ENCODE measurements around the gene OBP2B. TPM values are rescaled to one million over a fixed set of nuclear protein-coding genes. Genes with fewer than 3 reads are reported as not detected.
A peak's percentile ranks its signal among the peaks of the same experiment; 100 is the strongest.
"Not testable (repeated sequence)": the region's sequence is repeated elsewhere in the genome, so short reads cannot be mapped to it uniquely, and the experiment has no call there.

OBP2B gene
- polyA plus RNA-seq, 3 donors: 0.34 TPM; not detected in 2

GRCh38 chr9:133242241-133242640 lies 33.2 kb upstream of the OBP2B start:
- DNase-seq (ENCODE audit: extremely low read depth in 1 of 11, low read depth in 9 of 11, low spot score in 4 of 11): no peak

GRCh38 chr9:133239533-133240090 lies 30.6 kb upstream of the OBP2B start:
- no peak for DNase-seq (ENCODE audit: extremely low read depth in 1 of 11, low read depth in 9 of 11, low spot score in 4 of 11)

DNA sequence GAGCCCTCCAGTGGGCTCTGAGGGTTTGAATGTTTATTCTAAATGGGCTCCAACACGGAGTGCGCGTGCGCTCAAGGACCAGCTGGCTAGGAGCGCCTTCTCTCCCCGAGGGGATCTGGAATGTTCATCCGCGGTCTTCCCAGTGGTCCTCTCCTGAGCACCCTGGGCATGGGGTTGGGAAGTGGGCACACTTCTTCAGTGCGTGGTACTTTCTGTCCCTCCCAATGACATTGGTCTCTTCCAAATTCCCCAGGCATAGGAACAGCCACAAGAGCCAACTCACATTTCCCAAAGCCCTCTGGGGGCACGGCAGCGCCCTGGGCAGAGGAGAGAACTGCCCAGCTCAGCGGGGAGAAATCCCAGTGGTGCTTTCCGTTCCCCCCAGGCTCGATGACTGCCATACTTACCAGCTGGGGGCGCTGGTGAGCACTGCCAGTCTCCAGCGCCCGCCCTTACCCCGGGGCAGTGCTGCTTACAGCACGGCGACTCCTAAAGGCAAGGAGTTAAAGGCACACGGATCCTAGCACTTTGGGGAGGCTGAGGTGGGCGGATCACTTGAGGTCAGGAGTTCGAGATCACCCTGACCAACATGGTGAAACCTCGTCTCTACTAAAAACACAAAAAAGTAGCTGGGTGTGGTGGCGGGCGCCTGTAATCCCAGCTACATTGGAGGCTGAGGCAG lies 29.9 kb upstream of the OBP2B start:
- DNase-seq (ENCODE audit: extremely low read depth in 1 of 11, low read depth in 9 of 11, low spot score in 4 of 11): peak in 3 of 11 donors; percentile 43 to 61 (median 55)

- peak in 5 of 11 donors; percentile 44 to 55 (median 48) for DNase-seq (ENCODE audit: extremely low read depth in 1 of 11, low read depth in 9 of 11, low spot score in 4 of 11)
These were observed 29.3 kb upstream of the OBP2B start for GRCh38 chr9:133238272-133238850.

- peak in 4 of 11 donors; percentile 51 to 61 (median 57) for DNase-seq (ENCODE audit: extremely low read depth in 1 of 11, low read depth in 9 of 11, low spot score in 4 of 11)
These were observed 28.1 kb upstream of the OBP2B start for GRCh38 chr9:133237035-133237731.

DNA sequence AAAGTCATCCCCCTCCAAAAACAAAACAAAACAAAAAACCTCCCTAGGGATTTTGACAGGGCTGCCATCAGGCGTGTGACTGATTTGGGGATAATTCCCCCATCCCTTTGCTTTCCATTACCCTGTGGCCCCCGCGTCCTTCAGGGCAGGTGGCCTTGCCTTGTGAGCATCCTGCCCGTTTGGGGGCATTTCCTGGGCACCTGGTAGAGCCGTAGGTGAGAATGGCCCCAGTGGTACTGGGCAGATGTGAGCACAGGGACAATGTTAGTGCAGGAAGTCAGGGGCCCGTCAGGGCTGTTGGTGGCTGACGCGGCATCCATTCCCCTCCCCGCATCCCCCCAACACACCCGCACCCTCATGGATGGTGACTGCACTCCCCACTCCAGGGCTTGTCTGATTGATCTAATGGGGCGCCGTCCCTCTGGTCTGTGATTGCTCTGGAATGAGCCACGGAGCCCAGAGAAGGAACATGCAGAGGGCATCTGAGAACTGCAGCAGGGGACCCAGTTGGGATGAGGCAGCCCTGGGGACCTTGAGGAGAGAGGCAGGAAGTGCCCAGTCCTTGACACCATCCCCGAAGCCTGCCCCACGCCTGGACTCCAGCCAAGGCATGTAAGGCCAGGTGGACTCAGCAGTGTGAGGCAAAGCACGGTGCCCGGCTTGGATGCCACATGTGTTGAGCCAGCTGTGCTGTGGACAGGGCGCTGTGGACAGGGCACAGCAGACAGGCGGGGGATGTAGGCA lies 27.4 kb upstream of the OBP2B start:
- DNase-seq (ENCODE audit: extremely low read depth in 1 of 11, low read depth in 9 of 11, low spot score in 4 of 11): not testable (repeated sequence)

DNA sequence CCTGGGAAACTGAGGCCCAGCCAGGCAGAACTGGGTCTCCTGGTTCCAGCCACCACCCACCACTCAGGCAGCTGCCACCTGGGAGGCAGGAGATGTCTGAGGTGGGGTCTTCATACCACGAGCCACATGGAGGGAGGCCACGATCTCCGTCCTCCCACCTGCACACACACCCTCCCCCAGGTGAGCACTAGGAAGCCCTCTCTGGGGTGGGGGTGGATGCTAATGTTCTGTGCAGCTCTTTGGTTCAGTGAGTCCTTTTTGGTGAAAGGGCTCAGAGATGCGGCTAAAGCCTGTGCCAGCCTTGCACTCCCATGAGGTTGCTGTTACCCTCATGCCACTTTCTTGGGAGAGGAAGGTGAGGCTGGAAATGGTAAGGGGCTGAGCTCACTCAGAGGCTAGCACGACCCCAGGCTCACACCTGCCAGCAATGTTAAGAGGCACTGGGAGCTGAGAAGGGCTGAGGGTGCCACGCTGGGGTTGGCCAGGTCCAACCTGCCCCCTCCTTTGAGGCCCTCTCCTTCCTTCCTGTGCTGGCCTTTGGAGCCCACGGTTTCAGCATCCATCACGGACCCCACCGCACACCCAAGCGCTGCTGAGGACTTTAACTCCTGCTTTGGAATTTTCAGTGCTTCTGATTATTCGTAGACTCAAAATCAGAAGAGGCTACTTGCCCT lies 26.6 kb upstream of the OBP2B start:
- no peak for DNase-seq (ENCODE audit: extremely low read depth in 1 of 11, low read depth in 9 of 11, low spot score in 4 of 11)

DNA sequence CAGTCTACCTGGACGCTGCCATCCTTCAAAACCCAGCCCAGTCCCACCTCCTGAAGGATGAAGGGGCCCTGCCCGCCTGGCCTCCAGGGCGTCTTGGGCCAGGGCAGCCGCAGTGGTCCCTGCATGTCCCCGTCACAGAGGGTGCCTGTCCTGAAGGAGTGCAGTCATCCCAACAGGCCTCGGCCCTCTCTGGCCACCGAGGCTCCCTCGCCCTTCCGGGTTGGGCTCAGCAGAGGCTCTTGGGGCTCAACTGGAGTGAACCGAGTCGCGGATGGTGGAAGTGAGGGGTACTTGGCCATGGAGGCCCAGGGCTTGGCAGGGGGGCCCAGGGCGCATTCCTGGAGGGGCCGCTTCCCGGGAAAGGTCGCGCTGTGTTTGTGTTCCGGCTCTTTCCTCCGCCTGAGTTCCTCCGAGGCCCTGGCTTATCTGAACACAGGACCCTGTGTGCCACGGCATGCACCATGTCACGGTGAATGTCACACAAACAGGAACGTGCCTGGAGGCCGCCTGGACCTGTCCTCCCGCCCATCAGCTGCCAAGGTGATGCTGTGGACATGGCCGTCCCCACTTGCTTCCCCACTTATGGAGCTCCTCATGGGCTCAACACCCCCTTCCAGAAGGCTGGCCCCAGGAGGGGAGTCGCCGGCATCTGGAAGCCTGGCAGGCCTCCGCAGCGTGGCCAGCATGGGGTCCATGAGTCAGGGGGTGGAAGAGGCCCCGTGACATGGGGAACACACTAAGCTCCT lies 25.7 kb upstream of the OBP2B start:
- no peak for DNase-seq (ENCODE audit: extremely low read depth in 1 of 11, low read depth in 9 of 11, low spot score in 4 of 11)

- DNase-seq (ENCODE audit: extremely low read depth in 1 of 11, low read depth in 9 of 11, low spot score in 4 of 11): no peak
These were observed 24.8 kb upstream of the OBP2B start for GRCh38 chr9:133233681-133234432.

DNA sequence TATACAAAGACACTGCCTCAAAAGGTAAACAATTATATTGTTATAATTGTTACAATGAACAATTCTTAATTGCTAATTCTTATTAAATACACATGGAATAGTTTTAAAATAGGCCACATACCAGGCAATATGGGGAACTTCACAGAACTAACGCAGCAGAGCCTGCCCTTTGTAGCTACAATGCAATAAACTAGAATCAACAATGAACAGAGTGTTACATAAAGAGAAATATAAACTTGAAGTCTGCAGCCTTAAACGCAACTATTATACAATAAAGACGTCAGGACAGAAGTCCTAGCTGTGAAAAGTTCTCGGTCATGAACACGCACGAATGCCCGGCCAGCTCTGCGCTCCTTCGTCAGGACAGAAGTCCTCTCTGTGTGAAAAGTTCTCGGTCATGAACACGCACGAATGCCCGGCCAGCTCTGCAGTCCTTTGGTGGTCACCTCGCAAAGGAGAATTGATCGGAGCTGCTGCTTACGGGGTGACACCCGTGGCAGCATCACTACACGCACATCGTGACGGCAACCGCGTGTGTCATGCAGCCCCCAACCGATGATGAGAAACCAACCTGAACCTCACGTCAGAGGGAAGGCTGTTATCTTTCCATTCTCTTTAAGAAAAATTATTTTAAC lies 23.0 kb upstream of the OBP2B start:
- DNase-seq (ENCODE audit: extremely low read depth in 1 of 11, low read depth in 9 of 11, low spot score in 4 of 11): not testable (repeated sequence)

- DNase-seq (ENCODE audit: extremely low read depth in 1 of 11, low read depth in 9 of 11, low spot score in 4 of 11): not testable (repeated sequence)
These were observed 21.5 kb upstream of the OBP2B start for GRCh38 chr9:133230514-133230913.

- DNase-seq (ENCODE audit: extremely low read depth in 1 of 11, low read depth in 9 of 11, low spot score in 4 of 11): no peak
These were observed 21.0 kb upstream of the OBP2B start for GRCh38 chr9:133230093-133230492.

DNA sequence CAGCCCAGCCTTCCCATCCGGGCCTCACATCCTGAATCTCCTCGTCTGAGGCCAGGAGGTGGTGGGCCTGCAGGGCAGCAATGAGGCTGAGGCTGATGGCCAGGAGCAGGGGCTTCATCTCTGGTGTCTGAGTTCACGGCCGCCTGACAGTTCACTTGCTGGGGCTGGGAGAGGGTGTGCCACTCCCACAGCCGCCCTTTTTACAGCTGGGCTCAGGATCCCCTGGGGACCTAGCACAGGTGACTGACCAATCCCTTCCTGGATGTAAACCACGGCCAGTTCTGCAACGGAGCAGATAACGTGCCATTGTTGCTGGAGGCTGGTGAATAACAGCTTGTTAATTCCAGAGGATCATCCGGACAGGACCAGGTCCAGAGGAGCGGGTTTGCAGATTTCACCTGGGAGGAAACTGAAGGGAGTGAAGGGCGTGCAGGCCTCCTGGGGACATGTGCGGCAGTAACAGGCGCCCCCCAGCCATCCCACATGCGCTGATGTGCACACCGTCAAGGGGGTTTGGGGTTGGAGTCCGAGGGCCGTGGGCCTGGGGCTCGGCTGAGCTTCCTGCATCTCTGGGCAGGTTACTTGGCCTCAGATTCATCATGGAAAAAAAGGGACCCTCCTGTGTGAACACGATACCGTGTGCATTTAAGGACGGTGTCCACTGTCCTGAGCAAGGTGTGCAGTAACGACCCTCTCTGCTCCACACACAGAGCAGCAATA lies 19.6 kb upstream of the OBP2B start:
- DNase-seq (ENCODE audit: extremely low read depth in 1 of 11, low read depth in 9 of 11, low spot score in 4 of 11): not testable (repeated sequence)

DNA sequence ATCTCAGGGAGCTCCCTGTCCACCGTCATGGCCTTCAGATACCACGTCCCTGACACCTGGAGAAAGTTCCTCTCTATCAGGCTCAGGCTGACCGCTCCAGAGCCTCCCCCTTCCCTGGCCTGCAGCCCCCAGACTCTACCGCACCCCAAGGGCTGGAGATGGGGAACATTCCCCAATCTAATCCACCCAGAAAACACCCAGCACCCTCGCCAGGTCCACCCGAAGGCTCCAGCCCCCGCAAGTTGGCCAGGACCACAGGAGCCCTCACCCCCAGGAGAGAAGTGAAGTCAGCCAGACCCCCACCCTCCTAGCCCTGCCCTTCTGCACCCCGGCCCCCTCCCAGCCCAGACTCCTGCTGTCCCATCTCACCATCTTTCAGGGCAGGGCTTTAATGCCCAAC lies 18.9 kb upstream of the OBP2B start:
- not testable (repeated sequence) for DNase-seq (ENCODE audit: extremely low read depth in 1 of 11, low read depth in 9 of 11, low spot score in 4 of 11)

DNA sequence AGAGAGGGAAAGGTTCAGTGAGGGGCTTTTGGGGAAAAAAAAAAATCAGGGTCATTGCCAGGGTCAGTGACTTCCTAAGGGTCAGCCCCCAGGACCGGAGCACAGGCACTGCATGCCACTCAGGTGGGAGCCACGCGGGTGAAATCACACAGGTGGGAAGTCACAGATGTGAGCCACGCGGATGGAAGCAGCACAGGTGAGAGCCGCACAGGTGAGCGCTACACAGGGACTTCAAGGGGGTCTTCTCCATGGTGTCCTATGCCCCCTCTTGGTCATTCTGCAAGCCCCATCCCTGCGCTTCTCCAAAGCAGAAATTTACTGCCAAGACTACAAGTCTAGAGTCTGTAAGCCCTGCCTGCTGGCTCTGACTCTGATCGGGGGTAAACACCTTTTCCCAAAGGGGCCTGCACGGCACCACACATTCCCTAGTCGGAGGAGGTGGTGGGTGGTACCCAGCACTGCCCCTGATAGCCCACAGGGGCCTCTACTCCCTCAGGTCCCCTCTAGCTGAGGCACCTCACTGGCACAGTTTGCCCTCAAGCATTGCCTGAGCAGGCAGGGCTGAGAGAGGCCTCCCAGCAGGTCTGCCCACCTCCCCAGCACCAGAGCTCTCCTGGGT lies 18.3 kb upstream of the OBP2B start:
- no peak for DNase-seq (ENCODE audit: extremely low read depth in 1 of 11, low read depth in 9 of 11, low spot score in 4 of 11)
